ENCODE results near the gene KRT81. TPM values are rescaled to one million over a fixed set of nuclear protein-coding genes. Genes with fewer than 3 reads are reported as not detected.

KRT81 gene
- total RNA-seq, 3 donors from 2014 or later: not detected

GRCh38 chr12:52238207-52238840 is 53.0 kb downstream of the KRT81 start:
- H3K36me3 ChIP-seq (ENCODE audit: low read depth): no peaks in the 10 kb centered on the region
- peaks cover under 1% of the 10 kb centered on the region for H3K4me1 ChIP-seq (ENCODE audit: low read depth)
- intact Hi-C loops (cut with DNase I, micrococcal nuclease): no loop called here
- TF ChIP-seq CTCF (IDR thresholded peaks at IDR 0.05): no peak
- no peak for ATAC-seq
- no peak for DNase-seq
- no peak overlapping the region for H3K4me3 ChIP-seq
- no peaks in the 10 kb centered on the region for H3K9me3 ChIP-seq

- ATAC-seq (peak; percentile 45), DNase-seq (no peak)
- intact Hi-C loops (cut with DNase I, micrococcal nuclease): no loop called here
- Histone ChIP-seq H3K4me3 (no peak overlapping the region), H3K9me3 (no peaks in the 10 kb centered on the region), H3K36me3 (ENCODE audit: low read depth) (no peaks in the 10 kb centered on the region), H3K4me1 (ENCODE audit: low read depth) (peaks cover 9% of the 10 kb centered on the region)
- TF ChIP-seq CTCF (IDR thresholded peaks at IDR 0.05): no peak
These were observed 54.8 kb downstream of the KRT81 start for GRCh38 chr12:52236386-52237050.

Other genes with a start within 250 kb of the KRT81 start
- 100 to 1,000 TPM in 1 of 3 donors, 10 to 100 TPM in 2; 16.2 to 123 (median 44.6) TPM for gene NR4A1, start 240.1 kb downstream of the KRT81 start, total RNA-seq
- 10 to 100 TPM; 30.1 to 37.5 (median 33.0) TPM for gene ATG101, start 221.6 kb downstream of the KRT81 start, total RNA-seq
- under 1 TPM in 2 of 3 donors, not detected in 1; 0.32 to 0.41 TPM for gene SMIM41, start 211.8 kb downstream of the KRT81 start, total RNA-seq
- gene KRT80, start 99.5 kb downstream of the KRT81 start, total RNA-seq: under 1 TPM in 1 of 3 donors, not detected in 2; 0.06 TPM
- gene KRT7, start 58.3 kb downstream of the KRT81 start, total RNA-seq: 1 to 10 TPM; 1.0 to 6.4 (median 1.7) TPM
- gene KRT86, start 16.9 kb downstream of the KRT81 start, total RNA-seq: under 1 TPM in 2 of 3 donors, not detected in 1; 0.35 to 0.58 TPM
- not detected for gene KRT83, start 29.9 kb upstream of the KRT81 start, total RNA-seq
- gene KRT85, start 75.9 kb upstream of the KRT81 start, total RNA-seq: not detected
- gene KRT84, start 94.1 kb upstream of the KRT81 start, total RNA-seq: not detected
- not detected for gene KRT82, start 114.8 kb upstream of the KRT81 start, total RNA-seq
- gene KRT75, start 142.8 kb upstream of the KRT81 start, total RNA-seq: not detected
- not detected for gene KRT6B, start 160.6 kb upstream of the KRT81 start, total RNA-seq
- gene KRT6C, start 182.3 kb upstream of the KRT81 start, total RNA-seq: under 1 TPM in 1 of 3 donors, not detected in 2; 0.20 TPM
- 1 to 10 TPM in 1 of 3 donors, not detected in 2; 1.4 TPM for gene KRT6A, start 201.7 kb upstream of the KRT81 start, total RNA-seq
- gene KRT5, start 228.9 kb upstream of the KRT81 start, total RNA-seq: 1 to 10 TPM in 1 of 3 donors, not detected in 2; 1.6 TPM

All from mucosa of descending colon (tissue), 3 donors.